Trophoblast cell (in vitro differentiated cells and primary cell): ENCODE measurements around the gene CPTP.
A peak's percentile ranks its signal among the peaks of the same experiment; 100 is the strongest.

ENCODE experiments used
- DNase-seq, 2 donors: peaks; one replicate each; pipeline ENCODE4 v3.0.0-alpha.2; 2016
- H2AFZ ChIP-seq: 2 replicates; pipeline ENCODE4 v1.6.1; 2013; ENCODE audit warnings: low read length, moderate library complexity, mild to moderate bottlenecking; ENCODE audit not compliant: insufficient read depth, poor library complexity
- H2AK5ac ChIP-seq: 2 replicates; pipeline ENCODE4 v1.6.1; 2013; ENCODE audit warnings: mild to moderate bottlenecking, low read length
- H2BK120ac ChIP-seq: 2 replicates; pipeline ENCODE4 v1.6.1; 2013; ENCODE audit warnings: low read length, mild to moderate bottlenecking, moderate library complexity; ENCODE audit not compliant: insufficient read depth, poor library complexity
- H2BK12ac ChIP-seq: 2 replicates; pipeline ENCODE4 v1.6.1; 2013; ENCODE audit warnings: mild to moderate bottlenecking, low read length, moderate library complexity
- H2BK5ac ChIP-seq: 2 replicates; pipeline ENCODE4 v1.6.1; 2013; ENCODE audit warnings: low read length, low read depth, moderate library complexity, mild to moderate bottlenecking; ENCODE audit not compliant: poor library complexity
- H3K14ac ChIP-seq: 2 replicates; pipeline ENCODE4 v1.6.1; 2013; ENCODE audit warnings: mild to moderate bottlenecking, low read length
- H3K18ac ChIP-seq: 2 replicates; pipeline ENCODE4 v1.6.1; 2013; ENCODE audit warnings: mild to moderate bottlenecking, low read length
- H3K23ac ChIP-seq: 2 replicates; pipeline ENCODE4 v1.6.1; 2013; ENCODE audit warnings: low read length
- H3K27ac ChIP-seq: 2 replicates; pipeline ENCODE4 v1.5.1; 2013; ENCODE audit warnings: low read depth, mild to moderate bottlenecking, inconsistent platforms, low read length, moderate library complexity
- H3K27me3 ChIP-seq: 2 replicates; pipeline ENCODE4 v1.6.1; 2013; ENCODE audit warnings: inconsistent platforms, mild to moderate bottlenecking, low read length, moderate library complexity; ENCODE audit not compliant: insufficient read depth
- H3K36me3 ChIP-seq, 2 experiments: 1 replicate in 1 of 2; 2 replicates in 1 of 2; pipeline ENCODE4 v1.6.1; 2013; ENCODE audit warnings: low read length in 2 of 2, mild to moderate bottlenecking in 2 of 2, moderate library complexity in 1 of 2; ENCODE audit not compliant: insufficient read depth in 2 of 2, control insufficient read depth in 1 of 2
- H3K4ac ChIP-seq: 2 replicates; pipeline ENCODE4 v1.6.1; 2013; ENCODE audit warnings: low read depth, mild to moderate bottlenecking, low read length, moderate library complexity
- H3K4me1 ChIP-seq, 2 experiments: 1 replicate in 1 of 2; 2 replicates in 1 of 2; pipeline ENCODE4 v1.6.1; 2013; ENCODE audit warnings: low read length in 2 of 2, mild to moderate bottlenecking in 2 of 2, moderate library complexity in 1 of 2; ENCODE audit not compliant: insufficient read depth in 2 of 2, control insufficient read depth in 1 of 2
- H3K4me2 ChIP-seq: 2 replicates; pipeline ENCODE4 v1.6.1; 2013; ENCODE audit warnings: inconsistent platforms, mild to moderate bottlenecking, low read length, moderate library complexity
- H3K4me3 ChIP-seq: 2 replicates; pipeline ENCODE4 v1.5.1; 2013; ENCODE audit warnings: mild to moderate bottlenecking, low read depth, low read length, inconsistent platforms
- H3K79me1 ChIP-seq: one replicate; pipeline ENCODE4 v1.6.1; 2013; ENCODE audit warnings: low read length
- H3K79me2 ChIP-seq: 2 replicates; pipeline ENCODE4 v1.6.1; 2013; ENCODE audit warnings: low read length, mild to moderate bottlenecking; ENCODE audit not compliant: control insufficient read depth, insufficient read depth, poor library complexity
- H3K9ac ChIP-seq: 2 replicates; pipeline ENCODE4 v1.6.1; 2013; ENCODE audit warnings: mild to moderate bottlenecking, low read length
- H3K9me3 ChIP-seq: 2 replicates; pipeline ENCODE4 v1.6.1; 2013; ENCODE audit warnings: low read depth, mild to moderate bottlenecking, control low read depth, inconsistent platforms, low read length; ENCODE audit not compliant: insufficient read depth
- H4K12ac ChIP-seq: 2 replicates; pipeline ENCODE4 v1.6.1; 2013; ENCODE audit warnings: low read depth, mild to moderate bottlenecking, low read length, moderate library complexity
- H4K8ac ChIP-seq: 2 replicates; pipeline ENCODE4 v1.6.1; 2013; ENCODE audit warnings: low read depth, mild to moderate bottlenecking, low read length, moderate library complexity
- H4K91ac ChIP-seq: one replicate; pipeline ENCODE4 v1.6.1; 2013; ENCODE audit warnings: low read depth, mild to moderate bottlenecking, low read length, moderate library complexity
- WGBS: extraction: QIAGEN DNeasy Blood & Tissue Kit; methylation state at CpG from one replicate; pipeline ENCODE4 v1.1.7; 2013; ENCODE audit warnings: missing lambda C conversion rate; ENCODE audit not compliant: insufficient read length, insufficient coverage; ENCODE audit errors: extremely low coverage; 5-methylcytosine and 5-hydroxymethylcytosine counted together

Gene CPTP

GRCh38 chr1:1306070-1306660, 18.4 kb upstream of the CPTP start:
- Histone ChIP-seq H4K91ac (peak overlapping the region; percentile 36), H3K23ac (no peak overlapping the region), H3K4ac (peak overlapping the region; percentile 14), H3K4me1 (peaks cover 47 to 52% of the 10 kb centered on the region in 2 experiments), H2AFZ (no peak overlapping the region), H3K4me3 (no peak overlapping the region), H3K9me3 (no peaks in the 10 kb centered on the region), H2AK5ac (peak overlapping the region; percentile 10), H2BK12ac (no peak overlapping the region), H3K18ac (peak overlapping the region; percentile 7), H3K36me3 (peaks cover 17 to 21% of the 10 kb centered on the region in 2 experiments), H3K27me3 (no peaks in the 10 kb centered on the region), H3K14ac (peak overlapping the region; percentile 11), H3K27ac (peak overlapping the region; percentile 89), H3K79me1 (peaks cover 28% of the 10 kb centered on the region), H3K9ac (peak overlapping the region; percentile 29), H4K12ac (peak overlapping the region; percentile 1), H3K79me2 (peaks cover 26% of the 10 kb centered on the region), H2BK5ac (no peak overlapping the region), H2BK120ac (no peak overlapping the region), H3K4me2 (peak overlapping the region; percentile 88), H4K8ac (no peak overlapping the region)
- DNase-seq = no peak
- no CpG with 5 or more reads among the region's 11 CpGs for WGBS

- H2AFZ ChIP-seq = no peak overlapping the region
- peak overlapping the region; percentile 59 for H3K4ac ChIP-seq
- peak overlapping the region; percentile 64 for H3K9ac ChIP-seq
- no CpG with 5 or more reads among the region's 27 CpGs for WGBS
- H2BK120ac ChIP-seq = no peak overlapping the region
- H2AK5ac ChIP-seq = no peak overlapping the region
- H3K79me1 ChIP-seq = peaks cover 28% of the 10 kb centered on the region
- H3K4me1 ChIP-seq = peaks cover 47 to 52% of the 10 kb centered on the region in 2 experiments
- H4K8ac ChIP-seq = no peak overlapping the region
- H3K36me3 ChIP-seq = peaks cover 23 to 25% of the 10 kb centered on the region in 2 experiments
- H4K12ac ChIP-seq = no peak overlapping the region
- no peaks in the 10 kb centered on the region for H3K27me3 ChIP-seq
- H3K23ac ChIP-seq = no peak overlapping the region
- peak overlapping the region; percentile 85 for H4K91ac ChIP-seq
- H2BK5ac ChIP-seq = no peak overlapping the region
- peak overlapping the region; percentile 59 for H3K14ac ChIP-seq
- no peak overlapping the region for H3K18ac ChIP-seq
- H3K4me2 ChIP-seq = peak overlapping the region; percentile 88
- peaks cover 26% of the 10 kb centered on the region for H3K79me2 ChIP-seq
- H2BK12ac ChIP-seq = no peak overlapping the region
- H3K4me3 ChIP-seq = peak overlapping the region; percentile 89
- H3K9me3 ChIP-seq = no peaks in the 10 kb centered on the region
- DNase-seq = no peak
- H3K27ac ChIP-seq = no peak overlapping the region
These were observed 17.8 kb upstream of the CPTP start for GRCh38 chr1:1306661-1307260.

- Histone ChIP-seq H2BK12ac (no peak overlapping the region), H3K23ac (no peak overlapping the region), H3K27me3 (no peaks in the 10 kb centered on the region), H2AFZ (no peak overlapping the region), H4K8ac (peak overlapping the region; percentile 44), H3K18ac (peak overlapping the region; percentile 77), H3K79me2 (peaks cover 26% of the 10 kb centered on the region), H2BK5ac (peak overlapping the region; percentile 3), H4K91ac (peak overlapping the region; percentile 85), H3K79me1 (peaks cover 28% of the 10 kb centered on the region), H2BK120ac (peak overlapping the region; percentile 43), H3K27ac (peak overlapping the region; percentile 77), H3K9me3 (no peaks in the 10 kb centered on the region), H4K12ac (peak overlapping the region; percentile 3), H3K9ac (peak overlapping the region; percentile 81), H3K14ac (peak overlapping the region; percentile 59), H3K4me1 (peaks cover 47 to 52% of the 10 kb centered on the region in 2 experiments), H3K4me2 (peak overlapping the region; percentile 88), H2AK5ac (peak overlapping the region; percentile 46), H3K4me3 (peak overlapping the region; percentile 89), H3K36me3 (peaks cover 29 to 30% of the 10 kb centered on the region in 2 experiments), H3K4ac (peak overlapping the region; percentile 59)
- DNase-seq = peak in 1 of 2 donors; percentile 51
- WGBS = no CpG with 5 or more reads among the region's 83 CpGs
These were observed 17.2 kb upstream of the CPTP start for GRCh38 chr1:1307261-1307922.

GRCh38 chr1:1307923-1308755, 16.5 kb upstream of the CPTP start, which contains the start of the genes ACAP3 and PUSL1:
Gene ACAP3 (minus strand): TSS chr1:1307930. CDS start chr1:1307815, 115 bp downstream.
Gene PUSL1 (plus strand): TSS chr1:1308597. CDS start chr1:1308644, 47 bp downstream.
- DNase-seq = peak; percentile 82 to 92
- no CpG with 5 or more reads among the region's 131 CpGs for WGBS
- Histone ChIP-seq H3K9ac (peak within 1 kb of the TSS; percentile 88), H2BK12ac (peak within 1 kb of the TSS; percentile 2), H3K36me3 (peaks cover 36 to 37% of the 10 kb centered on the region in 2 experiments), H3K14ac (peak within 1 kb of the TSS; percentile 93), H3K4ac (peak within 1 kb of the TSS; percentile 70), H2BK120ac (peak within 1 kb of the TSS; percentile 86), H3K23ac (no peak within 1 kb of the TSS), H3K79me1 (peaks cover 28% of the 10 kb centered on the region), H3K9me3 (no peaks in the 10 kb centered on the region), H3K79me2 (peaks cover 26% of the 10 kb centered on the region), H2AK5ac (peak within 1 kb of the TSS; percentile 73), H3K4me2 (peak within 1 kb of the TSS; percentile 91), H2BK5ac (peak within 1 kb of the TSS; percentile 85), H3K4me1 (peaks cover 43 to 48% of the 10 kb centered on the region in 2 experiments), H3K27ac (peak within 1 kb of the TSS; percentile 94), H3K18ac (peak within 1 kb of the TSS; percentile 92), H4K91ac (peak within 1 kb of the TSS; percentile 97), H4K12ac (peak within 1 kb of the TSS; percentile 88), H3K27me3 (no peaks in the 10 kb centered on the region), H2AFZ (peak within 1 kb of the TSS; percentile 70), H3K4me3 (peak within 1 kb of the TSS; percentile 92), H4K8ac (peak within 1 kb of the TSS; percentile 80)
